HEK293T (cell line): ENCODE measurements around the gene CACNB3.

Experiments used
- ARNT ChIP-seq: fragments of 450-650 bp; IDR thresholded peaks from 2 replicates; pipeline ENCODE4 v1.6.1; 2017; ENCODE audit warnings: mild to moderate bottlenecking
- BHLHE40 ChIP-seq: fragments of 450-650 bp; IDR thresholded peaks from 2 replicates; pipeline ENCODE4 v1.6.1; 2016; ENCODE audit warnings: mild to moderate bottlenecking, moderate library complexity, borderline replicate concordance
- FOXA1 ChIP-seq: fragments of 450-650 bp; IDR thresholded peaks from 2 replicates; pipeline ENCODE4 v1.6.1; 2016; ENCODE audit warnings: mild to moderate bottlenecking
- FOXK2 ChIP-seq: fragments of 450-650 bp; IDR thresholded peaks from 2 replicates; pipeline ENCODE4 v1.6.1; 2016; ENCODE audit warnings: mild to moderate bottlenecking
- FOXM1 ChIP-seq: fragments of 450-650 bp; IDR thresholded peaks from 2 replicates; pipeline ENCODE4 v1.6.1; 2017; ENCODE audit warnings: mild to moderate bottlenecking, borderline replicate concordance
- L3MBTL2 ChIP-seq: fragments of 450-650 bp; conservative IDR thresholded peaks from 2 replicates; pipeline ENCODE4 v1.6.1; 2016; ENCODE audit warnings: mild to moderate bottlenecking
- NFRKB ChIP-seq: fragments of 450-650 bp; IDR thresholded peaks from 2 replicates; pipeline ENCODE4 v1.6.1; 2016; ENCODE audit warnings: mild to moderate bottlenecking, moderate library complexity
- SP1 ChIP-seq: fragments of 450-650 bp; IDR thresholded peaks from 2 replicates; pipeline ENCODE4 v1.6.1; 2017
- SUZ12 ChIP-seq: fragments of 450-650 bp; IDR thresholded peaks from 2 replicates; pipeline ENCODE4 v1.6.1; 2016; ENCODE audit warnings: mild to moderate bottlenecking
- TARDBP ChIP-seq: fragments of 450-650 bp; IDR thresholded peaks from 2 replicates; pipeline ENCODE4 v1.6.1; 2016
- ZNF384 ChIP-seq: fragments of 450-650 bp; IDR thresholded peaks from 2 replicates; pipeline ENCODE4 v1.6.1; 2016

DNA sequence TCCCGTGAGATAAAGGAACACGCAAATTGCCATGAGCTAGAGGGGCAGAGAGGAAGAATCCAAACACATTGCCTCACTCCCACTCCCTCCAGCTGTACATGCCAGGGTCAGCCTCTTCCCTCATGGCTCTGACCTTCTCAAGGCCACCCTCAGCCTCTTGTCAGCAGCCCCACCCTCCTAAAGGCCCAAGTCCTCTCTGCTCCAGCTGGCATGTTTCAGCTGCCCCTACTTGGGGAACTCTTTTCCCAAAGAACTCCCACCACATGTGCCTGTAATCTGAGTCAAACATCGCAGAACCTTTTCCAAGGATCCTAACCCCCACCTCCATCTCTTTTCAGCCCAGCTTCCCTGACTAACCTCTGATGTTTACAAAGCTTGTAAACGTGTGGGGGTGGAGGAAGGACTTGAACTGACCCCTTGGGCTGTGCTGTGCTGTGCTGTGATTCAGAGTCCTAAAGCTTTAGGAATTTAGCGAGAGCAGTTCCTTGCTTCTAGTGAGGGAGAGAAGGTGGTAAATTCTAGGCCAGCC is 7.3 kb upstream of the CACNB3 start:
- TF ChIP-seq L3MBTL2 (no peak), NFRKB (no peak), BHLHE40 (no peak), FOXA1 (no peak), FOXK2 (no peak), ARNT (no peak), SUZ12 (no peak), TARDBP (no peak), SP1 (no peak), ZNF384 (no peak), FOXM1 (no peak)
